ENCODE measurements around the gene OR4K14.
"Not testable (repeated sequence)": the region's sequence is repeated elsewhere in the genome, so short reads cannot be mapped to it uniquely, and the experiment has no call there.

Gene OR4K14, protein sequence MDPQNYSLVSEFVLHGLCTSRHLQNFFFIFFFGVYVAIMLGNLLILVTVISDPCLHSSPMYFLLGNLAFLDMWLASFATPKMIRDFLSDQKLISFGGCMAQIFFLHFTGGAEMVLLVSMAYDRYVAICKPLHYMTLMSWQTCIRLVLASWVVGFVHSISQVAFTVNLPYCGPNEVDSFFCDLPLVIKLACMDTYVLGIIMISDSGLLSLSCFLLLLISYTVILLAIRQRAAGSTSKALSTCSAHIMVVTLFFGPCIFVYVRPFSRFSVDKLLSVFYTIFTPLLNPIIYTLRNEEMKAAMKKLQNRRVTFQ

DNA sequence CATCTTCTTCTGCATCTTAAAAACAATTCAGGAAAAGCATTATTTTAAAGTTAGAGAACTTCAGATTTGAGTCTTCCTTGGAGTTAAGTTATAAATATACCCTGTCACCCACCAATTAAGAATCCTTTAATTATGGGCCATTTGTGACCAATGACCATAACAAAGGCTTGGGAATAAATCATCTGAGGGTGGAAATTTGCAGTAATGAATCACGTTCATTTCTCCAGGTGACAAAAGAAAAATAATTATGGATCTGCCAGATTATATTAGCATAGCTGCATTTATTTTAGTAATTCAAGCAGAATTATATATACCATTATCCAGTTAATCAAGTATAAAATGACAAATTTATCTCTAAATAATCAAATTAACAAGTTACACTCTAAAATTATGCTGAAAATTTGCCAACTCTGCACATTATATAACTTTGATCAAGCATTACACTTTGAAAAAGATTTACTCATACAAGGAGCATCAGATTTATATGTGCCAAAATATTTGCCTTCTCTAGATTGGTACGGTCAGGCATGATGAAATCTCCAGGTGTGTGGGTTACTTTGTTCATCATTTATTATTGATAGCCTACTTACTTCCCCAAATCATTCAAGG is at the start of gene OR4K14:
Gene OR4K14, minus strand, starts transcription at position 51 of the 609 bp plus-strand sequence. CDS start 4,114 bp downstream, outside the sequence.
- DNase-seq (ENCODE audit: low read depth in 1 of 2, low spot score in 1 of 2) = no peak
- in situ Hi-C loops (cut with HindIII; ENCODE audit: low pct_unique_long_range_greater_than_20kb, low sequenced_read_pairs) = no loop called here
- TF ChIP-seq JUND (IDR thresholded peaks at IDR 0.05; ENCODE audit: low read depth) = no peak

GRCh38 chr14:20059745-20060144 is 40.6 kb upstream of the OR4K14 start, which contains the start of gene OR4L1:
TSS of gene OR4L1 (plus strand) at chr14:20060045. CDS start at chr14:20060045, 0 bp downstream.
- in situ Hi-C loops (cut with HindIII; ENCODE audit: low pct_unique_long_range_greater_than_20kb, low sequenced_read_pairs) = no loop called here
- TF ChIP-seq JUND (IDR thresholded peaks at IDR 0.05; ENCODE audit: low read depth) = no peak
- no peak for DNase-seq (ENCODE audit: low read depth in 1 of 2, low spot score in 1 of 2)

DNA sequence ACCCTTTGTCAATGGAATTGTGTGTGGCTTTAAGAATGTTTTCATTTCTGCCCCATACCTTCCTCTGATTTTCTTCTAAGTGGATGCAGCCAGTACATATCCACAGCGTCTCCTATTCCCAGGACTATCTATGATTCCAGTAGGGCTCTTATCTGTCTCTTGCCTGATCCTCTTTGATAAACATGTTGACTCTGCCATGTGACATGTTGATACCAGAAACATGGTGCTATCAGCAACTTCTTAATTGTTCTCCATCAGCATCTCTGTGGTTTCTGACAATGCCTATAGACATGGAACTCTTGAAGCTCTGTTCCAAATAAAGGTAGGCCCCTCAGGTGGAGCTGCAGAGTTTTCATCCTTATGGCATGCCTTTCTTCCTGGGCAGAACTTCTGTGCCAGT is 29.1 kb upstream of the OR4K14 start:
- no peak for DNase-seq (ENCODE audit: low read depth in 1 of 2, low spot score in 1 of 2)
- in situ Hi-C loops (cut with HindIII; ENCODE audit: low pct_unique_long_range_greater_than_20kb, low sequenced_read_pairs) = no loop called here
- no peak for TF ChIP-seq JUND (IDR thresholded peaks at IDR 0.05; ENCODE audit: low read depth)

DNA sequence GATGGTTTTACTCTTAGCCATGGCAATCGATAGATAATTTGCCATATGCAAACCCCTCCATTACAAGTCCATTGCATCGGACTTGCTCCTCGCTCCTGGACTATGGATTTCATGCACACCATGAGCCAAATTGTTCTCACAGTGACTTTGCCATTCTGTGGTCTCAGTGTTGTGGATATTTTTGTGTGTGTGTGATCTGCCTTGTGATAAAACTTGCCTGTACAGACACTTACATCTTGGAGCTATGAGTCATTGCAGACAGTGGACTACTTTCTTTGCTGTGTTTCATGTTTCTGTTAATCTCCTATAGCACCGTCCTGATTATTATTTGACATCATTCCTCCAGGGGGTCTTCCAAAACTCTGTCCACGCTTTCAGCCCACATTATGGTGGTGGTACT is 25.1 kb upstream of the OR4K14 start:
- in situ Hi-C loops (cut with HindIII; ENCODE audit: low pct_unique_long_range_greater_than_20kb, low sequenced_read_pairs) = no loop called here
- TF ChIP-seq JUND (IDR thresholded peaks at IDR 0.05; ENCODE audit: low read depth) = no peak
- no peak for DNase-seq (ENCODE audit: low read depth in 1 of 2, low spot score in 1 of 2)

GRCh38 chr14:20035938-20036337 is 16.8 kb upstream of the OR4K14 start, which contains the start of gene OR4K13:
TSS of gene OR4K13 (minus strand) at chr14:20036038. CDS start at chr14:20034758, 1,280 bp downstream.
- no peak for TF ChIP-seq JUND (IDR thresholded peaks at IDR 0.05; ENCODE audit: low read depth)
- in situ Hi-C loops (cut with HindIII; ENCODE audit: low pct_unique_long_range_greater_than_20kb, low sequenced_read_pairs) = no loop called here
- DNase-seq (ENCODE audit: low read depth in 1 of 2, low spot score in 1 of 2) = no peak

DNA sequence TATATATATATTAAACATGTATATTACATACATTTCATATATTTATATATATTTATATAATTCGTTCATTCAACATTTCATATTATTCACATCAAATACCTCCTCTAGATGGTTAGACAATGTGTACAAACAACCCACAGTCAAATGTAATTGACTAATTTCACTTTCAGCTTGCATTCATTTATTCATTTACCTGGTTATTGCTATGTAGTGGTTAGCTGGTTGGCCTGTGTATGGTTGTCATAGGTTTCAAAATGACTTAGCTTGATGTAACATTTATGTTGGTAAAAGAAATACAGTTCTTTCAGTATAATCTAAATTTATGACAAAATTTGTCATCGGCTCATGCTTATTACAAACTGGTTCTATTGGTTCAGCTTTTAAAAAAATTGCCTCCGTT is 16.3 kb upstream of the OR4K14 start:
- no peak for TF ChIP-seq JUND (IDR thresholded peaks at IDR 0.05; ENCODE audit: low read depth)
- DNase-seq (ENCODE audit: low read depth in 1 of 2, low spot score in 1 of 2) = no peak
- in situ Hi-C loops (cut with HindIII; ENCODE audit: low pct_unique_long_range_greater_than_20kb, low sequenced_read_pairs) = no loop called here

GRCh38 chr14:20031058-20031457 is 12.0 kb upstream of the OR4K14 start:
- DNase-seq (ENCODE audit: low read depth in 1 of 2, low spot score in 1 of 2) = no peak
- no peak for TF ChIP-seq JUND (IDR thresholded peaks at IDR 0.05; ENCODE audit: low read depth)
- in situ Hi-C loops (cut with HindIII; ENCODE audit: low pct_unique_long_range_greater_than_20kb, low sequenced_read_pairs) = no loop called here

GRCh38 chr14:20008156-20008555 is 11.0 kb downstream of the OR4K14 start:
- no peak for DNase-seq (ENCODE audit: low read depth in 1 of 2, low spot score in 1 of 2)
- TF ChIP-seq JUND (IDR thresholded peaks at IDR 0.05; ENCODE audit: low read depth) = no peak
- in situ Hi-C loops (cut with HindIII; ENCODE audit: low pct_unique_long_range_greater_than_20kb, low sequenced_read_pairs) = no loop called here

DNA sequence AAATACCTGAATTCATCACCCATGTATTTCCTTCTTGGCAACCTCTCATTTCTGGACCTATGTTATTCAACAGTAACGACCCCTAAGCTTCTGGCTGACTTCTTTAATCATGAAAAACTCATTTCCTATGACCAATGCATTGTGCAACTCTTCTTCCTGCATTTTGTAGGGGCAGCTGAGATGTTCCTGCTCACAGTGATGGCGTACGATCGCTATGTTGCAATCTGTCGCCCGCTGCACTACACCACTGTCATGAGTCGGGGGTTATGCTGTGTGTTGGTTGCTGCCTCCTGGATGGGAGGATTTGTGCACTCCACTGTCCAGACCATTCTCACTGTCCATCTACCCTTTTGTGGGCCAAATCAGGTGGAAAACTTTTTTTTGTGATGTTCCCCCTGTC is 16.8 kb downstream of the OR4K14 start:
- DNase-seq (ENCODE audit: low read depth in 1 of 2, low spot score in 1 of 2) = no peak
- no peak for TF ChIP-seq JUND (IDR thresholded peaks at IDR 0.05; ENCODE audit: low read depth)
- in situ Hi-C loops (cut with HindIII; ENCODE audit: low pct_unique_long_range_greater_than_20kb, low sequenced_read_pairs) = no loop called here

- no peak for TF ChIP-seq JUND (IDR thresholded peaks at IDR 0.05; ENCODE audit: low read depth)
- DNase-seq (ENCODE audit: low read depth in 1 of 2, low spot score in 1 of 2) = no peak
- in situ Hi-C loops (cut with HindIII; ENCODE audit: low pct_unique_long_range_greater_than_20kb, low sequenced_read_pairs) = no loop called here
Observed at GRCh38 chr14:20001863-20002262, 17.2 kb downstream of the OR4K14 start, which contains the start of gene OR4Q2. TSS of gene OR4Q2 (plus strand) at chr14:20002163.

- no peak for DNase-seq (ENCODE audit: low read depth in 1 of 2, low spot score in 1 of 2)
- in situ Hi-C loops (cut with HindIII; ENCODE audit: low pct_unique_long_range_greater_than_20kb, low sequenced_read_pairs) = no loop called here
- TF ChIP-seq JUND (IDR thresholded peaks at IDR 0.05; ENCODE audit: low read depth) = no peak
Observed at GRCh38 chr14:19993438-19993837, 25.7 kb downstream of the OR4K14 start.

GRCh38 chr14:19975291-19975690 is 43.8 kb downstream of the OR4K14 start, which contains the start of gene OR4K15:
TSS of gene OR4K15 (plus strand) at chr14:19975591. CDS start at chr14:19975591, 0 bp downstream.
- in situ Hi-C loops (cut with HindIII; ENCODE audit: low pct_unique_long_range_greater_than_20kb, low sequenced_read_pairs) = no loop called here
- no peak for TF ChIP-seq JUND (IDR thresholded peaks at IDR 0.05; ENCODE audit: low read depth)
- DNase-seq (ENCODE audit: low read depth in 1 of 2, low spot score in 1 of 2) = no peak

- no peak for DNase-seq (ENCODE audit: low read depth in 1 of 2, low spot score in 1 of 2)
- TF ChIP-seq JUND (IDR thresholded peaks at IDR 0.05; ENCODE audit: low read depth) = no peak
- in situ Hi-C loops (cut with HindIII; ENCODE audit: low pct_unique_long_range_greater_than_20kb, low sequenced_read_pairs) = no loop called here
Observed at GRCh38 chr14:19974844-19975243, 44.3 kb downstream of the OR4K14 start.

DNA sequence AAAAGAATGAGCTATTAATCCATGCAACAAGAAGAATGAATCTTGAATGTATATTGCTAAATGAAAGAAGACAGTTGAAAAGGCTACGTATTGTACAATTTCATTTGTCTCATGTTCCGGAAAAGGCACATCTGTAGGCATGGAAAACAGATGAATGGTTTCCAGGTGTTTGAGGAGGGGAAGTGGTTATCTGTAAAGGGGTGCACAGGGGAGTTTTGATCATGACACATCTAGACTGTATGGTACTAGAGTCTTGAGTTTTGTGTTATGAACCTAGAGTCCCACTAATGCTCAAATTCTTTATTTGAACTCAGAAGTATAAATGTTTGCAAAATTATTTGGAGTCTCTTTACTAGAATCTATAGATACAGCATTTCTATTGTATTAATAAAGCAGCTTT is 49.4 kb downstream of the OR4K14 start:
- in situ Hi-C loops (cut with HindIII; ENCODE audit: low pct_unique_long_range_greater_than_20kb, low sequenced_read_pairs) = not testable (repeated sequence)

More for the DNA sequence above, 49.4 kb downstream of the OR4K14 start:
- not testable (repeated sequence) for DNase-seq (ENCODE audit: low read depth in 1 of 2, low spot score in 1 of 2)
